ENCODE data around the gene KCNH3.
A peak's percentile ranks its signal among the peaks of the same experiment; 100 is the strongest.

KCNH3 gene

DNA sequence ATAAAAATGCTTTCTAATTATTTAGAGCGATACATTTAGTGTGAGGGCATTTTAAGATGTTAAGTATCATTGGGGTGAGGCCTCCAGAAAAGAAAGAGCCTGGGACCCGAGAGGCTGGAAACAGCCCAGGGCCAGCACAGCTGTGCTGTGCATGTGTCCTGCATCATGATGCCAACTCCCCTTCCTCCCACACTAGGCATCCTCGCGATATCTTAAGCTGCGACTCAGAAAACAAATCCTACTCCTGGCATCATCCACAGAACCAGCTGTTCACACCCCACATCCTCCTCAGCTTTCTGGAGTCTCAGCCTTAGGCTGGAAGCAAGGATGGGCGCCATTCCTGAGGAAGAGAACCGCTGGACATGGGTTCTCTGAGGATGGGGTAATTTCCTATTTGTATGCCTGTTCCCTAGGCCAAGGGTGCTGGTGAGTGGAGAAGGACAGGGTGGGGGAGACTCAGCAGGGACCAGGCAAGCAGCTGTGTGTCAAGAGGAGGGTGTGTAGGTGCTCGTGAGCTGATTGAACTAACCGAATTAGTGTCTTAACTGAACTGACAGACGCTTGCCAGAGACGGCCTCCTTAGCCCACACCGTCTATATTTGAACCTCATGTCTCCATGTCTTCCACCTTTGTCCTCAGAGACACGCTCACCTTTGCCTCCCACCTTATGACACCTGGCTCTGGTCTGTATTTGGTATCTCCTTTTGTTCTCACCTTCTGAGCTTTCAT is 44.7 kb downstream of the KCNH3 start:
- TF ChIP-seq POLR2AphosphoS5 (IDR thresholded peaks at IDR 0.05; ENCODE audit: low read depth, low read length) = no peak
- no peak for TF ChIP-seq SIN3A (IDR thresholded peaks at IDR 0.05; ENCODE audit: borderline replicate concordance, insufficient read depth, low read length)
- no peak for TF ChIP-seq FOXP2 (optimal IDR thresholded peaks at IDR 0.05; ENCODE audit: borderline replicate concordance, extremely low read depth, extremely low read length, insufficient read depth)
- TF ChIP-seq REST (IDR thresholded peaks at IDR 0.05; ENCODE audit: insufficient read depth in 1 of 2, low read depth in 2 of 2, low read length in 2 of 2) = no peak
- TF ChIP-seq TAF1 (IDR thresholded peaks at IDR 0.05; ENCODE audit: borderline replicate concordance, insufficient read depth, low read length) = no peak

DNA sequence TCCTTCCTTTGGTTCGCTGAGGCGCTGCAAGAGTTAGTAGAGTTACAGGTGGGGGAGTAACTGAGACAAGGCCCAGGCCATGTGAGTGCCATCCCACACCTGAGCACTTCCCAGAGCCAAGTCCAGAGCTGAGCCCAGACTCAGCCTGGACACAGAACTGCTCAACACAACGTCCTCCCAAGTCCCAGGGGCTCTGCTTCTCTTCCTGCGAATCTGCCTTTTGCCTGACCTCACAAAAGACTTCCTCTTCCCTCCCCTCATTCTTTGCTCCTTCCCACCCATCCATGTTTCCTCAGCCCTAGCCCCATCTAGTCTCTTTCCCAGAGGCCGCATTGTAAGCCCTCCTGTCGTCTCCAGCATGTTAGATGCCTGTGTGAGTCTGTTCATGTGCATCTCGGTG is 45.8 kb downstream of the KCNH3 start:
- no peak for TF ChIP-seq FOXP2 (optimal IDR thresholded peaks at IDR 0.05; ENCODE audit: borderline replicate concordance, extremely low read depth, extremely low read length, insufficient read depth)
- no peak for TF ChIP-seq SIN3A (IDR thresholded peaks at IDR 0.05; ENCODE audit: borderline replicate concordance, insufficient read depth, low read length)
- no peak for TF ChIP-seq REST (IDR thresholded peaks at IDR 0.05; ENCODE audit: insufficient read depth in 1 of 2, low read depth in 2 of 2, low read length in 2 of 2)
- 0 out of 2 replicates have a peak, but pooled peaks have one; percentile 36 for TF ChIP-seq POLR2AphosphoS5 (IDR thresholded peaks at IDR 0.05; ENCODE audit: low read depth, low read length)
- TF ChIP-seq TAF1 (IDR thresholded peaks at IDR 0.05; ENCODE audit: borderline replicate concordance, insufficient read depth, low read length) = no peak

DNA sequence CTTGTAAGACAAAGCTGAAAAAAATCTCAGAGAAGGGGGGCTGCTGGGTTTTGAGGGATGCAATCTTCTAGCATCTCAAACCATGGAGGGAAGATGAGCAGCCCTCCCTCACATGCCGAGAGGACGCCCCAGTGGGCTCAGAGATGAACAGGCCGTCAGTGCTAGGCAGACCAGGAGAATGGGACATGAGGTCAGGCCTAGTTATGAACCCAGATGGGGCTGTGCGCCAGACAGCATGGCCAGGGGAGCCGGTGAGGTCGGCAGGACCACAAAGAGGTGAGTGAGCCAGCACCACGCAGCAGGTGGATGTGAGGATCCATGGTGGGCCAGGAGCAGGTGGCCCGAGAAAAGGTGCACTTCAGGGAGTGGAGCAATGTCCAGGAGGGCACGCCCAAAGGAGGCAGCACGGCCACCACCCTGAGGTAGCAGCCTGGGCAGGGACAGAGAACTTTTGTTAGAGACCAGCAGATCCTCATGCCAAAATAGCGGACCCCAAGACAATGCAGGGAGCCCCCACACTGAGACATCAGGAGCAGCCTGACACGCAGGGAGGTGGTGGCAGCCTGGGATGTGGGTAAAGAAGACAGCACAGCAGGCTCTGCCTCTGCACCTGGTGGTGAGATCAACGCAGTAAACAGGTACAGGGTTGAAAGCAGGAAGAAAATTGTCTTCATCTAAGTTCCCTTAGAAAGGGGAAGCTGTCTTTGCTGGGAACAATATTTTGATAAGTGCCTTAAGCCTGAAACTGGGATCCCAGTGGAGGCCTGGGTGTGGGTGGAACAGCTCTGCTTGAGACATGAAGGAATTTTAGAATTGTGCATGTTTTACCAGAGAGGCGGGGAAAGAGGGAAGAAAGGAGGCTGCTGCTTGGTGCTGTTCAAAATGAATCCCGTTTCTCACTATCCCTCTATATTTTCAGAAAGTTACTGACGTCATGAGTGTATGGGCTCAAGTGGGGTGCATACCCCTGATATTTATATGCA is 46.9 kb downstream of the KCNH3 start:
- no peak for TF ChIP-seq FOXP2 (optimal IDR thresholded peaks at IDR 0.05; ENCODE audit: borderline replicate concordance, extremely low read depth, extremely low read length, insufficient read depth)
- TF ChIP-seq REST (IDR thresholded peaks at IDR 0.05; ENCODE audit: insufficient read depth in 1 of 2, low read depth in 2 of 2, low read length in 2 of 2) = no peak
- TF ChIP-seq SIN3A (IDR thresholded peaks at IDR 0.05; ENCODE audit: borderline replicate concordance, insufficient read depth, low read length) = no peak
- no peak for TF ChIP-seq POLR2AphosphoS5 (IDR thresholded peaks at IDR 0.05; ENCODE audit: low read depth, low read length)
- TF ChIP-seq TAF1 (IDR thresholded peaks at IDR 0.05; ENCODE audit: borderline replicate concordance, insufficient read depth, low read length) = no peak

- no peak for TF ChIP-seq REST (IDR thresholded peaks at IDR 0.05; ENCODE audit: insufficient read depth in 1 of 2, low read depth in 2 of 2, low read length in 2 of 2)
- no peak for TF ChIP-seq FOXP2 (optimal IDR thresholded peaks at IDR 0.05; ENCODE audit: borderline replicate concordance, extremely low read depth, extremely low read length, insufficient read depth)
- TF ChIP-seq TAF1 (IDR thresholded peaks at IDR 0.05; ENCODE audit: borderline replicate concordance, insufficient read depth, low read length) = no peak
- TF ChIP-seq POLR2AphosphoS5 (IDR thresholded peaks at IDR 0.05; ENCODE audit: low read depth, low read length) = no peak
- TF ChIP-seq SIN3A (IDR thresholded peaks at IDR 0.05; ENCODE audit: borderline replicate concordance, insufficient read depth, low read length) = no peak
These were observed 48.5 kb downstream of the KCNH3 start for GRCh38 chr12:49587174-49587908.

Measured in PFSK-1 (cell line).